SW 1271 (cell line): ENCODE data around the gene SLC25A1.
"Not testable (repeated sequence)": the region's sequence is repeated elsewhere in the genome, so short reads cannot be mapped to it uniquely, and the experiment has no call there.

Experiments
- DNase-seq, 2 experiments: peaks; one replicate each; lab custom pipeline; 2025; lab: John Stamatoyannopoulos, UW

The SLC25A1 gene

GRCh38 chr22:19206287-19206686 lies 27.8 kb upstream of the SLC25A1 start:
- no peak for DNase-seq

GRCh38 chr22:19204640-19205039 lies 26.1 kb upstream of the SLC25A1 start:
- DNase-seq: no peak

GRCh38 chr22:19203834-19204233 lies 25.3 kb upstream of the SLC25A1 start:
- DNase-seq: no peak

GRCh38 chr22:19202799-19203186 lies 24.3 kb upstream of the SLC25A1 start:
- not testable (repeated sequence) for DNase-seq

GRCh38 chr22:19201869-19202798 lies 23.6 kb upstream of the SLC25A1 start:
- DNase-seq: no peak

GRCh38 chr22:19201130-19201868 lies 22.8 kb upstream of the SLC25A1 start:
- no peak for DNase-seq

- DNase-seq: no peak
Observed at GRCh38 chr22:19199479-19199878, 20.9 kb upstream of the SLC25A1 start.

GRCh38 chr22:19197997-19198865 lies 19.7 kb upstream of the SLC25A1 start:
- no peak for DNase-seq

- DNase-seq: no peak
Observed at GRCh38 chr22:19196841-19197612, 18.5 kb upstream of the SLC25A1 start.

- DNase-seq: no peak
Observed at GRCh38 chr22:19195796-19196731, 17.5 kb upstream of the SLC25A1 start.

GRCh38 chr22:19194766-19195536 lies 16.4 kb upstream of the SLC25A1 start:
- DNase-seq: no peak

- no peak for DNase-seq
Observed at GRCh38 chr22:19193879-19194278, 15.3 kb upstream of the SLC25A1 start.

- no peak for DNase-seq
Observed at GRCh38 chr22:19187716-19188563, 9.4 kb upstream of the SLC25A1 start.

- DNase-seq: no peak
Observed at GRCh38 chr22:19184276-19184997, 5.9 kb upstream of the SLC25A1 start.

- no peak for DNase-seq
Observed at GRCh38 chr22:19183216-19183615, 4.7 kb upstream of the SLC25A1 start.

GRCh38 chr22:19182472-19183157 lies 4.1 kb upstream of the SLC25A1 start:
- no peak for DNase-seq

- DNase-seq: no peak
Observed at GRCh38 chr22:19181786-19182471, 3.4 kb upstream of the SLC25A1 start.
